PFSK-1 (cell line): Measurements from ENCODE around the gene KCTD11. TPM values are rescaled to one million over a fixed set of nuclear protein-coding genes. Genes with fewer than 3 reads are reported as not detected.

ENCODE experiments used
- FOXP2 ChIP-seq: optimal IDR thresholded peaks from 2 replicates; pipeline ENCODE3; 2011; ENCODE audit warnings: borderline replicate concordance, control low read depth, inconsistent platforms; ENCODE audit not compliant: insufficient read depth; ENCODE audit errors: extremely low read length, extremely low read depth
- POLR2AphosphoS5 ChIP-seq: IDR thresholded peaks from 2 replicates; pipeline ENCODE4 v1.6.1; 2012; ENCODE audit warnings: low read depth, mild to moderate bottlenecking, control low read depth, low read length, moderate library complexity
- REST ChIP-seq, 2 experiments: IDR thresholded peaks; 2 replicates each; pipeline versions ENCODE4 v1.6.1 to v1.8.0; 2011 to 2012; ENCODE audit warnings: low read depth in 2 of 2, low read length in 2 of 2, control low read depth in 1 of 2, inconsistent platforms in 1 of 2, mild to moderate bottlenecking in 1 of 2, moderate library complexity in 1 of 2; ENCODE audit not compliant: insufficient read depth in 1 of 2
- SIN3A ChIP-seq: IDR thresholded peaks from 2 replicates; pipeline ENCODE4 v1.6.1; 2012; ENCODE audit warnings: mild to moderate bottlenecking, low read length, moderate library complexity, borderline replicate concordance; ENCODE audit not compliant: insufficient read depth
- TAF1 ChIP-seq: IDR thresholded peaks from 2 replicates; pipeline ENCODE4 v1.6.1; 2012; ENCODE audit warnings: low read length, control low read depth, borderline replicate concordance; ENCODE audit not compliant: insufficient read depth
- polyA plus RNA-seq: library from polyadenylated mRNA; unstranded; fragments of >200 nt; gene quantifications from one replicate; pipeline ENCODE4 v1.2.1, GENCODE V29; 2012; ENCODE audit warnings: low read depth, missing spikeins; ENCODE audit not compliant: insufficient read length

The KCTD11 gene
- polyA plus RNA-seq, result 6.3 TPM

- TF ChIP-seq TAF1 (peak; percentile 65; the same call in 1 of the 2 replicates), REST (IDR thresholded peaks at IDR 0.05; ENCODE audit: insufficient read depth in 1 of 2, low read depth in 2 of 2, low read length in 2 of 2) (0 out of 4 replicates have a peak, but pooled peaks of 1 of the 2 experiments have one; percentile 8), FOXP2 (peak; percentile 10), SIN3A (peak; percentile 36; the same call in 1 of the 2 replicates), POLR2AphosphoS5 (peak; percentile 77)
Measured at GRCh38 chr17:7351665-7352502, at the start of gene KCTD11. Gene KCTD11, plus strand, starts transcription at chr17:7352162.

- TF ChIP-seq TAF1 (no peak), FOXP2 (no peak), REST (IDR thresholded peaks at IDR 0.05; ENCODE audit: insufficient read depth in 1 of 2, low read depth in 2 of 2, low read length in 2 of 2) (no peak), SIN3A (no peak), POLR2AphosphoS5 (no peak)
Measured at GRCh38 chr17:7304179-7304578, 47.8 kb upstream of the KCTD11 start.

GRCh38 chr17:7306911-7307685 is 44.9 kb upstream of the KCTD11 start, which contains the start of gene EIF5A:
Gene EIF5A, plus strand, starts transcription at chr17:7307628. Its CDS starts 2,008 bp downstream, at chr17:7309636.
- TF ChIP-seq REST (IDR thresholded peaks at IDR 0.05; ENCODE audit: insufficient read depth in 1 of 2, low read depth in 2 of 2, low read length in 2 of 2) (peak in 1 of 2 experiments; percentile 5; a peak in 2 of 4 replicates), TAF1 (peak; percentile 76), POLR2AphosphoS5 (peak; percentile 79; the same call in 1 of the 2 replicates), FOXP2 (no peak)

GRCh38 chr17:7307686-7308624 is 44.0 kb upstream of the KCTD11 start:
- no peak for TF ChIP-seq REST (IDR thresholded peaks at IDR 0.05; ENCODE audit: insufficient read depth in 1 of 2, low read depth in 2 of 2, low read length in 2 of 2)
- TF ChIP-seq FOXP2, result no peak
- no peak; the same call in 1 of the 2 replicates for TF ChIP-seq TAF1
- no peak for TF ChIP-seq POLR2AphosphoS5
- no peak for TF ChIP-seq SIN3A
